ENCODE data around the gene CSF2RB. TPM values are rescaled to one million over a fixed set of nuclear protein-coding genes. Genes with fewer than 3 reads are reported as not detected.

CSF2RB gene
- total RNA-seq, 1 experiment from 2014 or later, result not detected

GRCh38 chr22:36930041-36930935 is 16.9 kb downstream of the CSF2RB start:
- intact Hi-C loops (cut with micrococcal nuclease; ENCODE audit: unreplicated experiment), result no loop called here
- no peak for TF ChIP-seq CTCF (conservative IDR thresholded peaks at IDR 0.05)
- no peak for TF ChIP-seq EZH2 (IDR thresholded peaks at IDR 0.05; ENCODE audit: low read depth)
- Histone ChIP-seq H3K79me2 (ENCODE audit: low read depth) (no peaks in the 10 kb centered on the region), H2AFZ (no peak overlapping the region), H3K9me2 (ENCODE audit: insufficient read depth) (no peaks in the 10 kb centered on the region), H3K4me2 (no peak overlapping the region), H3K4me3 (no peak overlapping the region), H3K4me1 (replicated peaks; ENCODE audit: insufficient read depth) (peaks cover 6% of the 10 kb centered on the region; the same call in 1 of the 2 replicates), H3K27me3 (ENCODE audit: insufficient read depth, low read depth) (no peaks in the 10 kb centered on the region; the same call in 1 of the 2 replicates), H3K27ac (no peak overlapping the region), H3K36me3 (ENCODE audit: low read depth) (no peaks in the 10 kb centered on the region), H3K9me3 (ENCODE audit: insufficient read depth, low read depth) (no peaks in the 10 kb centered on the region), H4K20me1 (ENCODE audit: insufficient read depth) (no peaks in the 10 kb centered on the region), H3F3A (ENCODE audit: insufficient read depth, low read depth) (no peaks in the 10 kb centered on the region)
- ChIA-PET CTCF (interaction anchor here (0.5 kb wide), 1 partner anchor 121 kb away, joined by 12 read pairs; no protein-coding TSS in a partner anchor), POLR2A (ENCODE audit: unreplicated experiment) (interaction anchor here (0.6 kb wide), 1 partner anchor 345 kb away, joined by 3 read pairs; no protein-coding TSS in a partner anchor)
- BruUV-seq (replicated peaks), result no TSS peak
- DNase-seq, result no peak

- ChIA-PET CTCF (interaction anchor here (0.6 kb wide), 1 partner anchor 21 kb away, joined by 3 read pairs; no protein-coding TSS in a partner anchor), POLR2A (ENCODE audit: unreplicated experiment) (no interaction called here)
- no peaks in the 10 kb centered on the region for H3K4me1 ChIP-seq (replicated peaks; ENCODE audit: insufficient read depth)
- no peak for DNase-seq
- H3K36me3 ChIP-seq (ENCODE audit: low read depth), result no peaks in the 10 kb centered on the region
- no peaks in the 10 kb centered on the region for H3K9me3 ChIP-seq (ENCODE audit: insufficient read depth, low read depth)
- H3F3A ChIP-seq (ENCODE audit: insufficient read depth, low read depth), result no peaks in the 10 kb centered on the region
- no peak for TF ChIP-seq CTCF (conservative IDR thresholded peaks at IDR 0.05)
- TF ChIP-seq EZH2 (IDR thresholded peaks at IDR 0.05; ENCODE audit: low read depth), result no peak
- no peaks in the 10 kb centered on the region for H3K79me2 ChIP-seq (ENCODE audit: low read depth)
- no peaks in the 10 kb centered on the region for H4K20me1 ChIP-seq (ENCODE audit: insufficient read depth)
- H3K27ac ChIP-seq, result no peak overlapping the region
- H3K4me3 ChIP-seq, result no peak overlapping the region
- H2AFZ ChIP-seq, result no peak overlapping the region
- no peak overlapping the region for H3K4me2 ChIP-seq
- H3K9me2 ChIP-seq (ENCODE audit: insufficient read depth), result no peaks in the 10 kb centered on the region
- no TSS peak for BruUV-seq (replicated peaks)
- H3K27me3 ChIP-seq (ENCODE audit: insufficient read depth, low read depth), result no peaks in the 10 kb centered on the region; the same call in 1 of the 2 replicates
- intact Hi-C loops (cut with micrococcal nuclease; ENCODE audit: unreplicated experiment), result no loop called here
Observed at GRCh38 chr22:36931446-36931845, 18.0 kb downstream of the CSF2RB start.

- H3K9me3 ChIP-seq (ENCODE audit: insufficient read depth, low read depth), result no peaks in the 10 kb centered on the region
- H3K9me2 ChIP-seq (ENCODE audit: insufficient read depth), result no peaks in the 10 kb centered on the region
- H3F3A ChIP-seq (ENCODE audit: insufficient read depth, low read depth), result no peaks in the 10 kb centered on the region
- no peaks in the 10 kb centered on the region for H3K36me3 ChIP-seq (ENCODE audit: low read depth)
- TF ChIP-seq CTCF (conservative IDR thresholded peaks at IDR 0.05), result no peak
- TF ChIP-seq EZH2 (IDR thresholded peaks at IDR 0.05; ENCODE audit: low read depth), result no peak
- no peaks in the 10 kb centered on the region; the same call in 1 of the 2 replicates for H3K27me3 ChIP-seq (ENCODE audit: insufficient read depth, low read depth)
- H3K4me1 ChIP-seq (replicated peaks; ENCODE audit: insufficient read depth), result no peaks in the 10 kb centered on the region
- H2AFZ ChIP-seq, result no peak overlapping the region
- no peak overlapping the region for H3K27ac ChIP-seq
- POLR2A ChIA-PET (ENCODE audit: unreplicated experiment), result no interaction called here
- no peaks in the 10 kb centered on the region for H4K20me1 ChIP-seq (ENCODE audit: insufficient read depth)
- no peak overlapping the region for H3K4me3 ChIP-seq
- BruUV-seq (replicated peaks), result no TSS peak
- no peaks in the 10 kb centered on the region for H3K79me2 ChIP-seq (ENCODE audit: low read depth)
- H3K4me2 ChIP-seq, result no peak overlapping the region
- CTCF ChIA-PET, result no interaction called here
- DNase-seq, result no peak
- intact Hi-C loops (cut with micrococcal nuclease; ENCODE audit: unreplicated experiment), result no loop called here
Observed at GRCh38 chr22:36933629-36934417, 20.4 kb downstream of the CSF2RB start.
